Lung microvascular endothelial cell (primary cell): ENCODE results near the gene NEMP1. TPM values are rescaled to one million over a fixed set of nuclear protein-coding genes. Genes with fewer than 3 reads are reported as not detected.

ENCODE experiments used
- total RNA-seq: library from RNA; depleted of rRNA; stranded (reverse); fragments of >200 nt; gene quantifications from 2 replicates; pipeline ENCODE4 v1.2.1, GENCODE V29; 2014

NEMP1 gene
- total RNA-seq, 1 donor from 2014 or later = 3.6 TPM

Other genes with a start within 250 kb of the NEMP1 start
- gene SDR9C7, start 144.4 kb downstream of the NEMP1 start, total RNA-seq = not detected in 2 replicates
- under 0.01 TPM in 2 replicates for gene RDH16, start 121.2 kb downstream of the NEMP1 start, total RNA-seq
- 5.4 and 8.9 TPM in 2 replicates for gene ZBTB39, start 72.2 kb downstream of the NEMP1 start, total RNA-seq
- gene TAC3, start 62.3 kb downstream of the NEMP1 start, total RNA-seq = not detected in 2 replicates
- gene MYO1A, start 28.7 kb downstream of the NEMP1 start, total RNA-seq = not detected in 2 replicates
- gene NAB2, start 10.3 kb upstream of the NEMP1 start, total RNA-seq = 4.4 and 9.3 TPM in 2 replicates
- gene STAT6, start 32.6 kb upstream of the NEMP1 start, total RNA-seq = 6.7 and 10.5 TPM in 2 replicates
- 0.60 and 1.3 TPM in 2 replicates for gene LRP1, start 49.7 kb upstream of the NEMP1 start, total RNA-seq
- not detected in 2 replicates for gene LRP1-AS, start 68.8 kb upstream of the NEMP1 start, total RNA-seq
- under 0.01 TPM in 1 of 2 replicates, not detected in the other for gene NXPH4, start 138.0 kb upstream of the NEMP1 start, total RNA-seq
- gene SHMT2, start 150.9 kb upstream of the NEMP1 start, total RNA-seq = 120 and 142 TPM in 2 replicates
- gene STAC3, start 172.4 kb upstream of the NEMP1 start, total RNA-seq = 0.22 and 0.40 TPM in 2 replicates